Endothelial cell of umbilical vein (primary cell): ENCODE results near the gene AK5. TPM values are rescaled to one million over a fixed set of nuclear protein-coding genes. Genes with fewer than 3 reads are reported as not detected.

ENCODE experiments used
- BruUV-seq: library from RNA; stranded (reverse); fragments of 400-500 nt; replicated peaks from 2 replicates; lab custom pipeline; 2021; lab: Mats Ljungman, UMichigan
- CTCF ChIA-PET: fragments of 300-600, 350-600 bp; sonication (Branson Sonifier 250); formaldehyde crosslinking; loops from one replicate; lab custom pipeline; 2021; ENCODE audit warnings: antibody characterized with exemption, inconsistent platforms; lab: Charles Lee
- POLR2A ChIA-PET: fragments of 300-600, 350-600 bp; sonication (Branson Sonifier 250); formaldehyde crosslinking; loops from one replicate; lab custom pipeline; 2021; ENCODE audit warnings: antibody characterized with exemption, inconsistent platforms; lab: Charles Lee
- DNase-seq: peaks from one replicate; pipeline ENCODE4 v3.0.0-alpha.2; 2011; ENCODE audit warnings: low read depth, low spot score
- FAIRE-seq: peaks from 2 replicates; lab custom pipeline; 2011; peaks lifted over from hg19 to GRCh38; lab: Jason Lieb, UNC
- H2AFZ ChIP-seq: 2 replicates; pipeline ENCODE4 v1.6.0; 2012; ENCODE audit warnings: low read depth, low read length, control low read depth, inconsistent platforms
- H3K27ac ChIP-seq: 2 replicates; pipeline ENCODE4 v1.5.1; 2011; ENCODE audit warnings: low read depth, mild to moderate bottlenecking, control low read depth, low read length, moderate library complexity; ENCODE audit not compliant: insufficient read depth
- H3K27me3 ChIP-seq, 2 experiments: 2 replicates each; pipeline versions ENCODE4 v1.6.0 to v1.6.1; 2011; ENCODE audit warnings: low read length in 2 of 2, mixed read lengths in 1 of 2; ENCODE audit not compliant: control insufficient read depth in 2 of 2, insufficient read depth in 2 of 2
- H3K36me3 ChIP-seq, 2 experiments: 2 replicates in 1 of 2; 3 replicates in 1 of 2; pipeline ENCODE4 v1.5.1; 2011; ENCODE audit warnings: low read length in 2 of 2, mild to moderate bottlenecking in 1 of 2, moderate library complexity in 1 of 2; ENCODE audit not compliant: control insufficient read depth in 2 of 2, insufficient read depth in 2 of 2; ENCODE audit errors: extremely low read depth in 1 of 2
- H3K4me1 ChIP-seq: 3 replicates; pipeline ENCODE4 v1.5.1; 2011; ENCODE audit warnings: mild to moderate bottlenecking, low read length; ENCODE audit not compliant: control insufficient read depth, insufficient read depth; ENCODE audit errors: extremely low read depth
- H3K4me2 ChIP-seq: 2 replicates; pipeline ENCODE4 v1.6.1; 2011; ENCODE audit warnings: low read length, control low read depth, mixed read lengths; ENCODE audit not compliant: insufficient read depth
- H3K4me3 ChIP-seq, 3 experiments: fragments of 200-600 bp in 1 of 3; sonication (generic), shearing (Covaris generic) in 1 of 3; replicated peaks in 1 of 3; 2 replicates each; pipeline ENCODE4 v1.5.1; 2011 to 2016; ENCODE audit warnings: control low read depth in 3 of 3, low read length in 3 of 3, mild to moderate bottlenecking in 2 of 3, inconsistent platforms in 1 of 3, low read depth in 1 of 3, moderate library complexity in 1 of 3; ENCODE audit not compliant: insufficient read depth in 1 of 3
- H3K79me2 ChIP-seq: 2 replicates; pipeline ENCODE4 v1.6.0; 2012; ENCODE audit warnings: low read length, inconsistent platforms; ENCODE audit not compliant: control insufficient read depth, insufficient read depth
- H3K9ac ChIP-seq: replicated peaks from 2 replicates; pipeline ENCODE3; 2011; ENCODE audit warnings: low read length, control low read depth; ENCODE audit not compliant: insufficient read depth; ENCODE audit errors: extremely low read depth
- H3K9me1 ChIP-seq: replicated peaks from 3 replicates; pipeline ENCODE4 v1.6.0; 2011; ENCODE audit warnings: mild to moderate bottlenecking, low read length; ENCODE audit not compliant: control insufficient read depth, insufficient read depth; ENCODE audit errors: extremely low read depth
- H3K9me3 ChIP-seq: replicated peaks from 2 replicates; pipeline ENCODE4 v1.5.1; 2012; ENCODE audit warnings: low read length, inconsistent platforms; ENCODE audit not compliant: control insufficient read depth, insufficient read depth
- H4K20me1 ChIP-seq: replicated peaks from 2 replicates; pipeline ENCODE3; 2011; ENCODE audit warnings: mild to moderate bottlenecking, low read length; ENCODE audit not compliant: control insufficient read depth, insufficient read depth; ENCODE audit errors: extremely low read depth
- CTCF ChIP-seq, 2 donors: IDR thresholded peaks; 1 replicate in 1 of 2; 2 replicates in 1 of 2; pipeline ENCODE4 v1.5.1; 2011; ENCODE audit warnings: low read length in 2 of 2, mild to moderate bottlenecking in 2 of 2, moderate library complexity in 2 of 2, control low read depth in 1 of 2, inconsistent platforms in 1 of 2, low read depth in 1 of 2; ENCODE audit not compliant: insufficient read depth in 1 of 2; ENCODE audit errors: extremely low read depth in 1 of 2
- EZH2 ChIP-seq: IDR thresholded peaks from 2 replicates; pipeline ENCODE4 v1.6.1; 2012; ENCODE audit warnings: borderline replicate concordance, low read depth, mild to moderate bottlenecking, moderate library complexity, low read length, inconsistent platforms; ENCODE audit not compliant: severe bottlenecking
- FOS ChIP-seq: IDR thresholded peaks from 2 replicates; pipeline ENCODE4 v1.6.1; 2011; ENCODE audit warnings: mild to moderate bottlenecking, low read length, moderate library complexity, borderline replicate concordance; ENCODE audit not compliant: insufficient read depth
- GATA2 ChIP-seq: IDR thresholded peaks from 2 replicates; pipeline ENCODE4 v1.7.0; 2011; ENCODE audit warnings: low read depth, mild to moderate bottlenecking, moderate library complexity, mixed read lengths, low read length; ENCODE audit not compliant: insufficient read length, insufficient read depth
- JUN ChIP-seq: IDR thresholded peaks from 2 replicates; pipeline ENCODE4 v1.6.1; 2011; ENCODE audit warnings: borderline replicate concordance, low read depth; ENCODE audit not compliant: insufficient read length, insufficient read depth
- MAX ChIP-seq: IDR thresholded peaks from 2 replicates; pipeline ENCODE4 v1.6.1; 2011; ENCODE audit not compliant: insufficient read depth, insufficient read length
- MYC ChIP-seq: IDR thresholded peaks from one replicate; pipeline ENCODE4 v1.6.1; 2011; ENCODE audit warnings: mild to moderate bottlenecking, low read depth, low read length
- POLR2A ChIP-seq: IDR thresholded peaks from 2 replicates; pipeline ENCODE4 v1.6.1; 2012; ENCODE audit warnings: low read depth, mild to moderate bottlenecking, control low read depth, low read length
- POLR2AphosphoS5 ChIP-seq: IDR thresholded peaks from 2 replicates; pipeline ENCODE4 v1.6.1; 2012; ENCODE audit warnings: low read depth, mild to moderate bottlenecking, control low read depth, low read length, moderate library complexity; ENCODE audit not compliant: insufficient read depth
- dilution Hi-C: fragments of 300-500 bp; cut with MboI; formaldehyde crosslinking; loops from one replicate; pipeline ENCODE4 v1.15.0; 2019; ENCODE audit warnings: low sequenced_read_pairs; ENCODE audit not compliant: extremely low pct_ligation_motif_present
- intact Hi-C: fragments of 100-400 bp; cut with micrococcal nuclease; formaldehyde crosslinking; loops from one replicate; pipeline ENCODE4 v1.10.0; 2022
- polyA plus RNA-seq, 4 experiments: library from polyadenylated mRNA; depleted of rRNA in 3 of 4; stranded (reverse) in 3 of 4; unstranded in 1 of 4; fragments of >200 nt; gene quantifications; 2 replicates each; pipeline versions ENCODE4 v1.2.1 to v1.2.3, GENCODE V29; 2011 to 2012; ENCODE audit warnings: missing spikeins in 1 of 4
- total RNA-seq: library from RNA; stranded (reverse); gene quantifications from 2 replicates; pipeline ENCODE4 v1.2.3, GENCODE V29; 2021

The AK5 gene
- total and polyA plus RNA-seq, 2 donors (not counting 3 experiments of a cell fraction or from before 2014, with no cell fraction given), result 5.0 to 7.5 TPM

- Histone ChIP-seq H4K20me1 (no peaks in the 10 kb centered on the region), H3K79me2 (no peaks in the 10 kb centered on the region), H3K9me1 (no peaks in the 10 kb centered on the region), H3K9ac (no peak overlapping the region), H3K36me3 (no peaks in the 10 kb centered on the region), H3K4me2 (no peak overlapping the region), H3K27ac (no peak overlapping the region), H3K4me3 (no peak overlapping the region), H2AFZ (no peak overlapping the region), H3K4me1 (no peaks in the 10 kb centered on the region), H3K9me3 (no peaks in the 10 kb centered on the region), H3K27me3 (no peaks in the 10 kb centered on the region)
- TF ChIP-seq MYC, result no peak
- no peak for TF ChIP-seq POLR2AphosphoS5
- no peak for TF ChIP-seq GATA2
- no peak for TF ChIP-seq EZH2
- no peak for TF ChIP-seq MAX
- ChIA-PET POLR2A (no interaction called here), CTCF (interaction anchor here (1.4 kb wide), 1 partner anchor 10 kb away, joined by 4 read pairs; no protein-coding TSS in a partner anchor)
- DNase-seq (no peak), FAIRE-seq (no peak)
- dilution Hi-C loops, result no loop called here
- no TSS peak for BruUV-seq
- intact Hi-C loops, result no loop called here
Observed at GRCh38 chr1:77546890-77547289, 265.1 kb downstream of the AK5 start.

- no peak overlapping the region for H3K27ac ChIP-seq
- no peaks in the 10 kb centered on the region for H3K36me3 ChIP-seq
- no peaks in the 10 kb centered on the region for H3K79me2 ChIP-seq
- no peak for TF ChIP-seq POLR2AphosphoS5
- TF ChIP-seq GATA2, result no peak
- no peak for TF ChIP-seq EZH2
- TF ChIP-seq POLR2A, result no peak
- TF ChIP-seq JUN, result no peak
- no peak for TF ChIP-seq CTCF (IDR thresholded peaks at IDR 0.05; ENCODE audit: extremely low read depth in 1 of 2, insufficient read depth in 1 of 2, low read depth in 1 of 2, low read length in 2 of 2)
- TF ChIP-seq MAX, result no peak
- no peak for TF ChIP-seq FOS
- no peak overlapping the region for H3K4me3 ChIP-seq
- no peak overlapping the region for H3K4me2 ChIP-seq
- H3K4me1 ChIP-seq, result no peaks in the 10 kb centered on the region
- no peak overlapping the region for H3K9ac ChIP-seq
- intact Hi-C loops (no loop called here), dilution Hi-C loops (no loop called here)
- no peaks in the 10 kb centered on the region for H3K9me1 ChIP-seq
- no peaks in the 10 kb centered on the region for H4K20me1 ChIP-seq
- POLR2A ChIA-PET, result interaction anchor here (0.6 kb wide), 1 partner anchor 9 kb away, joined by 4 read pairs; no protein-coding TSS in a partner anchor
- no peak overlapping the region for H2AFZ ChIP-seq
- no peaks in the 10 kb centered on the region for H3K9me3 ChIP-seq
- H3K27me3 ChIP-seq, result no peaks in the 10 kb centered on the region
- no peak for DNase-seq
- BruUV-seq, result no TSS peak
- no peak for FAIRE-seq
- CTCF ChIA-PET, result interaction anchor here (0.6 to 2.9 kb wide), 2 partner anchors 11 to 212 kb away, joined by 3 to 13 read pairs; no protein-coding TSS in a partner anchor
Observed at GRCh38 chr1:77548285-77548684, 266.5 kb downstream of the AK5 start.
